ENCODE data around the gene PTPRD.

The PTPRD gene

DNA sequence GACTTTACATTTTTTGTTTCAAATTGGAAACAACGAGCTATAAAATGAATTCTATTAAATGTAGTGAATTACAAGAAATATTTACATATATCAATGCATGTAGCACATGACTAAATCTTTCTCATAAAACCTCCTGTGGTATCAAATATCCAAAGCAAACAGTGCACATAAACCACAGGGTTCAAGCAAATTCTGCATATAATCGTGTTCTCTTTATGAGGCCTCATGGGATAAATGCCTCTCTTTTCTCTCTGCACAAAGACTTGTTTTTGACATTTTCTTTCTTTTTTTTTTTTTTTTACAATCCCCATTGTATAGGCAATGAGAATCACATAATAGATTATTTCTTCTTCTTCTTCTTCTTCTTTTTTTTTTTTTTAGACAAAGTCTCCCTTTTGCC lies 1696.0 kb downstream of the PTPRD start:
- TF ChIP-seq, protein P1, sequence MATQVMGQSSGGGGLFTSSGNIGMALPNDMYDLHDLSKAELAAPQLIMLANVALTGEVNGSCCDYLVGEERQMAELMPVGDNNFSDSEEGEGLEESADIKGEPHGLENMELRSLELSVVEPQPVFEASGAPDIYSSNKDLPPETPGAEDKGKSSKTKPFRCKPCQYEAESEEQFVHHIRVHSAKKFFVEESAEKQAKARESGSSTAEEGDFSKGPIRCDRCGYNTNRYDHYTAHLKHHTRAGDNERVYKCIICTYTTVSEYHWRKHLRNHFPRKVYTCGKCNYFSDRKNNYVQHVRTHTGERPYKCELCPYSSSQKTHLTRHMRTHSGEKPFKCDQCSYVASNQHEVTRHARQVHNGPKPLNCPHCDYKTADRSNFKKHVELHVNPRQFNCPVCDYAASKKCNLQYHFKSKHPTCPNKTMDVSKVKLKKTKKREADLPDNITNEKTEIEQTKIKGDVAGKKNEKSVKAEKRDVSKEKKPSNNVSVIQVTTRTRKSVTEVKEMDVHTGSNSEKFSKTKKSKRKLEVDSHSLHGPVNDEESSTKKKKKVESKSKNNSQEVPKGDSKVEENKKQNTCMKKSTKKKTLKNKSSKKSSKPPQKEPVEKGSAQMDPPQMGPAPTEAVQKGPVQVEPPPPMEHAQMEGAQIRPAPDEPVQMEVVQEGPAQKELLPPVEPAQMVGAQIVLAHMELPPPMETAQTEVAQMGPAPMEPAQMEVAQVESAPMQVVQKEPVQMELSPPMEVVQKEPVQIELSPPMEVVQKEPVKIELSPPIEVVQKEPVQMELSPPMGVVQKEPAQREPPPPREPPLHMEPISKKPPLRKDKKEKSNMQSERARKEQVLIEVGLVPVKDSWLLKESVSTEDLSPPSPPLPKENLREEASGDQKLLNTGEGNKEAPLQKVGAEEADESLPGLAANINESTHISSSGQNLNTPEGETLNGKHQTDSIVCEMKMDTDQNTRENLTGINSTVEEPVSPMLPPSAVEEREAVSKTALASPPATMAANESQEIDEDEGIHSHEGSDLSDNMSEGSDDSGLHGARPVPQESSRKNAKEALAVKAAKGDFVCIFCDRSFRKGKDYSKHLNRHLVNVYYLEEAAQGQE (IDR thresholded peaks at IDR 0.05; ENCODE audit: insufficient read depth in 1 of 2, low read depth in 2 of 2, low read length in 2 of 2), result no peak
- TF ChIP-seq TAF1 (IDR thresholded peaks at IDR 0.05; ENCODE audit: borderline replicate concordance, insufficient read depth, low read length) (no peak), FOXP2 (optimal IDR thresholded peaks at IDR 0.05; ENCODE audit: borderline replicate concordance, extremely low read depth, extremely low read length, insufficient read depth) (no peak), POLR2AphosphoS5 (IDR thresholded peaks at IDR 0.05; ENCODE audit: low read depth, low read length) (no peak)

DNA sequence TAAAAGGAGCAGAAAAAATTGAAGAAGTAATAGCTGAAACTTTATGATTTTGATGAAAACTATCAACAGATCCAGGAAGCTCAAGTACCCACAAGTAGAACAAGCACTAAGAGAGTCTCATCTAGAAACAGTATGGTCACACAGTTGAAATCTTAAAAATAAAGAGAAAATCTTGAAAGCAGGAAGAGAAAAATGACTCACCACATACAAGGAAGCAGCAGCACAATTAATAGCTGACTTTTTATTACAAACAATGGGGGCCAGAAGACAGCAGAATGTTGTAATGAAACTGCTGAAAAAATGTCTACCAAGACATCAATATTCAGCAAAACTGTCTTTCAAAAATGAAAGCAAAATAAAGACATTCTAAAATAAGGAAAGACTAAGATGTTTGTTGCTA lies 1704.9 kb downstream of the PTPRD start:
- TF ChIP-seq FOXP2 (optimal IDR thresholded peaks at IDR 0.05; ENCODE audit: borderline replicate concordance, extremely low read depth, extremely low read length, insufficient read depth), result no peak

DNA sequence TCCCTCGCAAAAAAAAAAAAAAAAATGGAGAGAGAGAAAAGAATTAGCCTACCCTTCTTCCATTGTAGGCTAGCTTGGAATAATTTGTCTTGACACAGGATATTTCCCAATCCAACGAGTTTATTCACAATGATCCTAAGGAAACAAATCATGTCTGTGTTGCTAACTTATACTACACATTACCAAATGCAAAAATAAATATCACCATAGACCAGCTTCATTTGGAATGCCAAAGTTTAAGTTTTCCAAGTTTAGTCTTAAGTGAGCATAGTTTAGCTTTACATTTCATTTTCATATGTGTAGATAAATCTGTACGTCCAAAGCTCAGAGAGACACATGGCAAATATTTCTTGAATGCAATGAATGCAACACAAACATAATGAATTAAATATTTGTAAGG lies 1707.1 kb downstream of the PTPRD start:
- TF ChIP-seq, protein P1 (IDR thresholded peaks at IDR 0.05; ENCODE audit: insufficient read depth in 1 of 2, low read depth in 2 of 2, low read length in 2 of 2), result no peak
- TF ChIP-seq POLR2AphosphoS5 (IDR thresholded peaks at IDR 0.05; ENCODE audit: low read depth, low read length) (no peak), TAF1 (IDR thresholded peaks at IDR 0.05; ENCODE audit: borderline replicate concordance, insufficient read depth, low read length) (no peak), FOXP2 (optimal IDR thresholded peaks at IDR 0.05; ENCODE audit: borderline replicate concordance, extremely low read depth, extremely low read length, insufficient read depth) (no peak), SIN3A (IDR thresholded peaks at IDR 0.05; ENCODE audit: borderline replicate concordance, insufficient read depth, low read length) (no peak)

DNA sequence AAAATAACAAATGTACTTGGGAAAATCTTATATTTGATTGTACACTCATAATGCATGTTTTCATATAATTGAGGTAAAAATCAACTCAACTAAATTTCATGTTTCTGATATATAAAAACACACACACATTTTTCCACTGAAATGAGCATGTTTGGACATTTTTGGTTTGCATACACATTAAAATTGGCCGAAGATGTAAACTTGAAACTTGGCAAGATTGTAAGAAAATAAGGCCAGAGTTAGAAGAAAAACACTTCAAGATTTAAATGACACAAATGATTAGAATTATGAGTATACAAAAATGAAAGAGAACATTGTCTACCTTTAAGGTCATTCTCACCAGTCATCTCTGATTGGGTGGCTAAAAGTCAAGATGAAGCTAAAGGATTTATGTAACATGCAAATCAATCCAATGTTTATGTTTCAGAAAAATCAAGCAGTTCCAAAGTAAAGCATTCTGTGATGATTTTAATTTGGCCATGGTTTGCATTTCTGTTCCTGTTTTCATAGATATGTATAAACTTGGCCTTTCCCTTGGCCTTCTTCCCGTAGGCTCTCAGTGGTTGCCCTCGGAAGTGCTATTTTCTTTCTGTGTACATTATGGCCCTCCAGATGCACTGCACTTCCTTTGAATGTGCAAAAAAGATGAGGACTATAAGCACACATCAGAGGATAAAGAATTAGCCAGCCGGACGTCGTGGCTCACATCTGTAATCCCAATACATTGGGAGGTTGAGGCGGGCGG lies 1707.9 kb downstream of the PTPRD start:
- TF ChIP-seq, protein P1 (IDR thresholded peaks at IDR 0.05; ENCODE audit: insufficient read depth in 1 of 2, low read depth in 2 of 2, low read length in 2 of 2), result no peak
- no peak for TF ChIP-seq POLR2AphosphoS5 (IDR thresholded peaks at IDR 0.05; ENCODE audit: low read depth, low read length)
- no peak for TF ChIP-seq FOXP2 (optimal IDR thresholded peaks at IDR 0.05; ENCODE audit: borderline replicate concordance, extremely low read depth, extremely low read length, insufficient read depth)
- no peak for TF ChIP-seq SIN3A (IDR thresholded peaks at IDR 0.05; ENCODE audit: borderline replicate concordance, insufficient read depth, low read length)
- TF ChIP-seq TAF1 (IDR thresholded peaks at IDR 0.05; ENCODE audit: borderline replicate concordance, insufficient read depth, low read length), result no peak

DNA sequence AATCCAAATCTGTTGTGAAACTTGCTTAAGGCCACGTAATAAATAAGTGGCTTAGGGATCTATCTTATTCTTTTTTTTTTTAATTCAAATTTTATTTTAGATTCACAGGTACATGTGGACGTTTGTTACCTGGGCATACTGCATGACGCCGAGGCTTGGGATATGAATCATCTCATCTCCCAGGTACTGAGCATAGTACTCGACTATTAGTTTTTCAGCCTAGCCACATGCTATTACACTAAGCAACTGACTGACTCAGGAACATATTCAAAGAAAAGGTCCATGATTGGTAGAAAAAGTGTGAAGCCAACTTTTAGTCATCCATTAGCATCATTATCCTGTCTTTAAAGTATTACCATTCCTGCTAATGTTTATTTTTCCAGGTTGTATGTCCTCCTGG lies 1709.7 kb downstream of the PTPRD start:
- TF ChIP-seq, protein P1 (IDR thresholded peaks at IDR 0.05; ENCODE audit: insufficient read depth in 1 of 2, low read depth in 2 of 2, low read length in 2 of 2), result no peak
- no peak for TF ChIP-seq TAF1 (IDR thresholded peaks at IDR 0.05; ENCODE audit: borderline replicate concordance, insufficient read depth, low read length)
- TF ChIP-seq POLR2AphosphoS5 (IDR thresholded peaks at IDR 0.05; ENCODE audit: low read depth, low read length), result no peak
- TF ChIP-seq FOXP2 (optimal IDR thresholded peaks at IDR 0.05; ENCODE audit: borderline replicate concordance, extremely low read depth, extremely low read length, insufficient read depth), result no peak
- no peak for TF ChIP-seq SIN3A (IDR thresholded peaks at IDR 0.05; ENCODE audit: borderline replicate concordance, insufficient read depth, low read length)

All from PFSK-1 (cell line).